WTC11 (cell line): Measurements from ENCODE around the gene BMP7.

Source experiments
- CREB1 ChIP-seq: sonication (generic); formaldehyde crosslinking; IDR thresholded peaks from 2 replicates; pipeline ENCODE4 v1.8.0; 2023; ENCODE audit warnings: mild to moderate bottlenecking, missing genetic modification reagents
- ESRRA ChIP-seq: sonication (generic); formaldehyde crosslinking; IDR thresholded peaks from 2 replicates; pipeline ENCODE4 v1.8.1; 2022; ENCODE audit warnings: mild to moderate bottlenecking, missing genetic modification reagents, borderline replicate concordance
- TCF7 ChIP-seq: sonication (generic); formaldehyde crosslinking; IDR thresholded peaks from 2 replicates; pipeline ENCODE4 v1.8.0; 2022; ENCODE audit warnings: mild to moderate bottlenecking, low read depth, missing genetic modification reagents, moderate library complexity
- TEAD1 ChIP-seq: sonication (generic); formaldehyde crosslinking; IDR thresholded peaks from 2 replicates; pipeline ENCODE4 v1.8.0; 2022; ENCODE audit warnings: mild to moderate bottlenecking, missing genetic modification reagents
- TF ChIP-seq, protein P1 (sequence below): sonication (generic); formaldehyde crosslinking; IDR thresholded peaks from 2 replicates; pipeline ENCODE4 v1.8.1; 2022; ENCODE audit warnings: mild to moderate bottlenecking, moderate library complexity, missing genetic modification reagents
- TF ChIP-seq, protein P2 (sequence below): sonication (generic); formaldehyde crosslinking; IDR thresholded peaks from 2 replicates; pipeline ENCODE4 v1.8.0; 2022; ENCODE audit warnings: mild to moderate bottlenecking, missing genetic modification reagents
- TF ChIP-seq, protein P3 (sequence below): fragments of 200-600 bp; IDR thresholded peaks from 2 replicates; pipeline ENCODE4 v1.8.0; 2022; ENCODE audit warnings: antibody characterized with exemption
- TF ChIP-seq, protein P4 (sequence below): sonication (generic); formaldehyde crosslinking; IDR thresholded peaks from 2 replicates; pipeline ENCODE4 v1.8.1; 2023; ENCODE audit warnings: mild to moderate bottlenecking, missing genetic modification reagents
- TF ChIP-seq, protein P5 (sequence below): sonication (generic); formaldehyde crosslinking; IDR thresholded peaks from 2 replicates; pipeline ENCODE4 v1.8.0; 2022; ENCODE audit warnings: mild to moderate bottlenecking, missing genetic modification reagents

DNA sequence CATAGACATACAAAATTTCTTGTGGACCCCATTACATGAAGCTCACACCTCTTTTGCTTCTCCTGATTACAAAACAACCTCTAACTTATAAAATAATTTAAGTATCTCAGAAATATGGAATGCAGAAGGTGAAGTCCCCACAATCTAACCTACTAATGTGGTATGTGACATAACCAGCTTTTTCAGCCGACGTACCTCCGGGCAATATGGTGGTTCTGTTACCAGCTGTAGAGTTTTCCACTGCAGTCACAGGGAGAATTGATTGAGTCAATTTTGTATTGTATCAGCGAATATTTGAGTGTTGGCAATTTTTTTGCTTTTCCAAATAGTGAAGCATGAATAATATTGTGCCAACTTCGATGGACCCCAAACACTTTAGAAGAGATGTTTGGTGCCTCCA, 47.5 kb upstream of the BMP7 start:
- TF ChIP-seq, protein P1, sequence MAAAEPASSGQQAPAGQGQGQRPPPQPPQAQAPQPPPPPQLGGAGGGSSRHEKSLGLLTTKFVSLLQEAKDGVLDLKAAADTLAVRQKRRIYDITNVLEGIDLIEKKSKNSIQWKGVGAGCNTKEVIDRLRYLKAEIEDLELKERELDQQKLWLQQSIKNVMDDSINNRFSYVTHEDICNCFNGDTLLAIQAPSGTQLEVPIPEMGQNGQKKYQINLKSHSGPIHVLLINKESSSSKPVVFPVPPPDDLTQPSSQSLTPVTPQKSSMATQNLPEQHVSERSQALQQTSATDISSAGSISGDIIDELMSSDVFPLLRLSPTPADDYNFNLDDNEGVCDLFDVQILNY (CRISPR knock-in tag) = no peak
- TF ChIP-seq TCF7 (no peak), CREB1 (CRISPR knock-in tag) (no peak), ESRRA (CRISPR knock-in tag) (no peak), TEAD1 (CRISPR knock-in tag) (no peak)
- TF ChIP-seq, protein P2, sequence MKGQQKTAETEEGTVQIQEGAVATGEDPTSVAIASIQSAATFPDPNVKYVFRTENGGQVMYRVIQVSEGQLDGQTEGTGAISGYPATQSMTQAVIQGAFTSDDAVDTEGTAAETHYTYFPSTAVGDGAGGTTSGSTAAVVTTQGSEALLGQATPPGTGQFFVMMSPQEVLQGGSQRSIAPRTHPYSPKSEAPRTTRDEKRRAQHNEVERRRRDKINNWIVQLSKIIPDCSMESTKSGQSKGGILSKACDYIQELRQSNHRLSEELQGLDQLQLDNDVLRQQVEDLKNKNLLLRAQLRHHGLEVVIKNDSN (CRISPR knock-in tag) = no peak
- TF ChIP-seq, protein P3, sequence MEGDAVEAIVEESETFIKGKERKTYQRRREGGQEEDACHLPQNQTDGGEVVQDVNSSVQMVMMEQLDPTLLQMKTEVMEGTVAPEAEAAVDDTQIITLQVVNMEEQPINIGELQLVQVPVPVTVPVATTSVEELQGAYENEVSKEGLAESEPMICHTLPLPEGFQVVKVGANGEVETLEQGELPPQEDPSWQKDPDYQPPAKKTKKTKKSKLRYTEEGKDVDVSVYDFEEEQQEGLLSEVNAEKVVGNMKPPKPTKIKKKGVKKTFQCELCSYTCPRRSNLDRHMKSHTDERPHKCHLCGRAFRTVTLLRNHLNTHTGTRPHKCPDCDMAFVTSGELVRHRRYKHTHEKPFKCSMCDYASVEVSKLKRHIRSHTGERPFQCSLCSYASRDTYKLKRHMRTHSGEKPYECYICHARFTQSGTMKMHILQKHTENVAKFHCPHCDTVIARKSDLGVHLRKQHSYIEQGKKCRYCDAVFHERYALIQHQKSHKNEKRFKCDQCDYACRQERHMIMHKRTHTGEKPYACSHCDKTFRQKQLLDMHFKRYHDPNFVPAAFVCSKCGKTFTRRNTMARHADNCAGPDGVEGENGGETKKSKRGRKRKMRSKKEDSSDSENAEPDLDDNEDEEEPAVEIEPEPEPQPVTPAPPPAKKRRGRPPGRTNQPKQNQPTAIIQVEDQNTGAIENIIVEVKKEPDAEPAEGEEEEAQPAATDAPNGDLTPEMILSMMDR = no peak
- TF ChIP-seq, protein P4, sequence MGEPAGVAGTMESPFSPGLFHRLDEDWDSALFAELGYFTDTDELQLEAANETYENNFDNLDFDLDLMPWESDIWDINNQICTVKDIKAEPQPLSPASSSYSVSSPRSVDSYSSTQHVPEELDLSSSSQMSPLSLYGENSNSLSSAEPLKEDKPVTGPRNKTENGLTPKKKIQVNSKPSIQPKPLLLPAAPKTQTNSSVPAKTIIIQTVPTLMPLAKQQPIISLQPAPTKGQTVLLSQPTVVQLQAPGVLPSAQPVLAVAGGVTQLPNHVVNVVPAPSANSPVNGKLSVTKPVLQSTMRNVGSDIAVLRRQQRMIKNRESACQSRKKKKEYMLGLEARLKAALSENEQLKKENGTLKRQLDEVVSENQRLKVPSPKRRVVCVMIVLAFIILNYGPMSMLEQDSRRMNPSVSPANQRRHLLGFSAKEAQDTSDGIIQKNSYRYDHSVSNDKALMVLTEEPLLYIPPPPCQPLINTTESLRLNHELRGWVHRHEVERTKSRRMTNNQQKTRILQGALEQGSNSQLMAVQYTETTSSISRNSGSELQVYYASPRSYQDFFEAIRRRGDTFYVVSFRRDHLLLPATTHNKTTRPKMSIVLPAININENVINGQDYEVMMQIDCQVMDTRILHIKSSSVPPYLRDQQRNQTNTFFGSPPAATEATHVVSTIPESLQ = no peak
- TF ChIP-seq, protein P5, sequence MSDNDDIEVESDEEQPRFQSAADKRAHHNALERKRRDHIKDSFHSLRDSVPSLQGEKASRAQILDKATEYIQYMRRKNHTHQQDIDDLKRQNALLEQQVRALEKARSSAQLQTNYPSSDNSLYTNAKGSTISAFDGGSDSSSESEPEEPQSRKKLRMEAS = no peak
